ENCODE results near the gene FAP. TPM values are rescaled to one million over a fixed set of nuclear protein-coding genes. Genes with fewer than 3 reads are reported as not detected.

Gene FAP
- total and polyA plus RNA-seq, 9 of the 15 experiments (the other 6 are each of a cell fraction or from before 2014, with no cell fraction given) = not detected

- no peak overlapping the region for H3K9ac ChIP-seq (ENCODE audit: insufficient read depth in 1 of 2, low read depth in 2 of 2, low read length in 2 of 2)
- no TSS peak for BruUV-seq (replicated peaks)
- WGBS (ENCODE audit: insufficient coverage, low coverage, missing lambda C conversion rate) = 1% methylated on average over 5 of the region's 5 CpGs
- no peak for TF ChIP-seq MAZ (CRISPR knock-in tag; conservative IDR thresholded peaks at IDR 0.05 in 1 of 2, IDR thresholded peaks at IDR 0.05 in 1 of 2)
- TF ChIP-seq ZNF12 (CRISPR knock-in tag; IDR thresholded peaks at IDR 0.05) = no peak
- TF ChIP-seq ZNF507 (tag; conservative IDR thresholded peaks at IDR 0.05) = no peak
- TF ChIP-seq, protein P1, sequence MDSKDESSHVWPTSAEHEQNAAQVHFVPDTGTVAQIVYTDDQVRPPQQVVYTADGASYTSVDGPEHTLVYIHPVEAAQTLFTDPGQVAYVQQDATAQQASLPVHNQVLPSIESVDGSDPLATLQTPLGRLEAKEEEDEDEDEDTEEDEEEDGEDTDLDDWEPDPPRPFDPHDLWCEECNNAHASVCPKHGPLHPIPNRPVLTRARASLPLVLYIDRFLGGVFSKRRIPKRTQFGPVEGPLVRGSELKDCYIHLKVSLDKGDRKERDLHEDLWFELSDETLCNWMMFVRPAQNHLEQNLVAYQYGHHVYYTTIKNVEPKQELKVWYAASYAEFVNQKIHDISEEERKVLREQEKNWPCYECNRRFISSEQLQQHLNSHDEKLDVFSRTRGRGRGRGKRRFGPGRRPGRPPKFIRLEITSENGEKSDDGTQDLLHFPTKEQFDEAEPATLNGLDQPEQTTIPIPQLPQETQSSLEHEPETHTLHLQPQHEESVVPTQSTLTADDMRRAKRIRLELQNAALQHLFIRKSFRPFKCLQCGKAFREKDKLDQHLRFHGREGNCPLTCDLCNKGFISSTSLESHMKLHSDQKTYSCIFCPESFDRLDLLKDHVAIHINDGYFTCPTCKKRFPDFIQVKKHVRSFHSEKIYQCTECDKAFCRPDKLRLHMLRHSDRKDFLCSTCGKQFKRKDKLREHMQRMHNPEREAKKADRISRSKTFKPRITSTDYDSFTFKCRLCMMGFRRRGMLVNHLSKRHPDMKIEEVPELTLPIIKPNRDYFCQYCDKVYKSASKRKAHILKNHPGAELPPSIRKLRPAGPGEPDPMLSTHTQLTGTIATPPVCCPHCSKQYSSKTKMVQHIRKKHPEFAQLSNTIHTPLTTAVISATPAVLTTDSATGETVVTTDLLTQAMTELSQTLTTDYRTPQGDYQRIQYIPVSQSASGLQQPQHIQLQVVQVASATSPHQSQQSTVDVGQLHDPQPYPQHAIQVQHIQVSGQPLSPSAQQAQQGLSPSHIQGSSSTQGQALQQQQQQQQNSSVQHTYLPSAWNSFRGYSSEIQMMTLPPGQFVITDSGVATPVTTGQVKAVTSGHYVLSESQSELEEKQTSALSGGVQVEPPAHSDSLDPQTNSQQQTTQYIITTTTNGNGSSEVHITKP (IDR thresholded peaks at IDR 0.05; ENCODE audit: partially characterized antibody) = no peak
- TF ChIP-seq, protein P2, sequence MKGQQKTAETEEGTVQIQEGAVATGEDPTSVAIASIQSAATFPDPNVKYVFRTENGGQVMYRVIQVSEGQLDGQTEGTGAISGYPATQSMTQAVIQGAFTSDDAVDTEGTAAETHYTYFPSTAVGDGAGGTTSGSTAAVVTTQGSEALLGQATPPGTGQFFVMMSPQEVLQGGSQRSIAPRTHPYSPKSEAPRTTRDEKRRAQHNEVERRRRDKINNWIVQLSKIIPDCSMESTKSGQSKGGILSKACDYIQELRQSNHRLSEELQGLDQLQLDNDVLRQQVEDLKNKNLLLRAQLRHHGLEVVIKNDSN (CRISPR knock-in tag; IDR thresholded peaks at IDR 0.05) = no peak
- TF ChIP-seq, protein P3, sequence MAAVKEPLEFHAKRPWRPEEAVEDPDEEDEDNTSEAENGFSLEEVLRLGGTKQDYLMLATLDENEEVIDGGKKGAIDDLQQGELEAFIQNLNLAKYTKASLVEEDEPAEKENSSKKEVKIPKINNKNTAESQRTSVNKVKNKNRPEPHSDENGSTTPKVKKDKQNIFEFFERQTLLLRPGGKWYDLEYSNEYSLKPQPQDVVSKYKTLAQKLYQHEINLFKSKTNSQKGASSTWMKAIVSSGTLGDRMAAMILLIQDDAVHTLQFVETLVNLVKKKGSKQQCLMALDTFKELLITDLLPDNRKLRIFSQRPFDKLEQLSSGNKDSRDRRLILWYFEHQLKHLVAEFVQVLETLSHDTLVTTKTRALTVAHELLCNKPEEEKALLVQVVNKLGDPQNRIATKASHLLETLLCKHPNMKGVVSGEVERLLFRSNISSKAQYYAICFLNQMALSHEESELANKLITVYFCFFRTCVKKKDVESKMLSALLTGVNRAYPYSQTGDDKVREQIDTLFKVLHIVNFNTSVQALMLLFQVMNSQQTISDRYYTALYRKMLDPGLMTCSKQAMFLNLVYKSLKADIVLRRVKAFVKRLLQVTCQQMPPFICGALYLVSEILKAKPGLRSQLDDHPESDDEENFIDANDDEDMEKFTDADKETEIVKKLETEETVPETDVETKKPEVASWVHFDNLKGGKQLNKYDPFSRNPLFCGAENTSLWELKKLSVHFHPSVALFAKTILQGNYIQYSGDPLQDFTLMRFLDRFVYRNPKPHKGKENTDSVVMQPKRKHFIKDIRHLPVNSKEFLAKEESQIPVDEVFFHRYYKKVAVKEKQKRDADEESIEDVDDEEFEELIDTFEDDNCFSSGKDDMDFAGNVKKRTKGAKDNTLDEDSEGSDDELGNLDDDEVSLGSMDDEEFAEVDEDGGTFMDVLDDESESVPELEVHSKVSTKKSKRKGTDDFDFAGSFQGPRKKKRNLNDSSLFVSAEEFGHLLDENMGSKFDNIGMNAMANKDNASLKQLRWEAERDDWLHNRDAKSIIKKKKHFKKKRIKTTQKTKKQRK (IDR thresholded peaks at IDR 0.05; ENCODE audit: borderline replicate concordance, low read depth, low read length) = no peak
- no peak for TF ChIP-seq KLF13 (tag; IDR thresholded peaks at IDR 0.05; ENCODE audit: borderline replicate concordance, low read depth)
- TF ChIP-seq RCOR1 (IDR thresholded peaks at IDR 0.05; ENCODE audit: borderline replicate concordance in 1 of 2, low read depth in 2 of 2, low read length in 2 of 2) = no peak
- TF ChIP-seq, protein P4, sequence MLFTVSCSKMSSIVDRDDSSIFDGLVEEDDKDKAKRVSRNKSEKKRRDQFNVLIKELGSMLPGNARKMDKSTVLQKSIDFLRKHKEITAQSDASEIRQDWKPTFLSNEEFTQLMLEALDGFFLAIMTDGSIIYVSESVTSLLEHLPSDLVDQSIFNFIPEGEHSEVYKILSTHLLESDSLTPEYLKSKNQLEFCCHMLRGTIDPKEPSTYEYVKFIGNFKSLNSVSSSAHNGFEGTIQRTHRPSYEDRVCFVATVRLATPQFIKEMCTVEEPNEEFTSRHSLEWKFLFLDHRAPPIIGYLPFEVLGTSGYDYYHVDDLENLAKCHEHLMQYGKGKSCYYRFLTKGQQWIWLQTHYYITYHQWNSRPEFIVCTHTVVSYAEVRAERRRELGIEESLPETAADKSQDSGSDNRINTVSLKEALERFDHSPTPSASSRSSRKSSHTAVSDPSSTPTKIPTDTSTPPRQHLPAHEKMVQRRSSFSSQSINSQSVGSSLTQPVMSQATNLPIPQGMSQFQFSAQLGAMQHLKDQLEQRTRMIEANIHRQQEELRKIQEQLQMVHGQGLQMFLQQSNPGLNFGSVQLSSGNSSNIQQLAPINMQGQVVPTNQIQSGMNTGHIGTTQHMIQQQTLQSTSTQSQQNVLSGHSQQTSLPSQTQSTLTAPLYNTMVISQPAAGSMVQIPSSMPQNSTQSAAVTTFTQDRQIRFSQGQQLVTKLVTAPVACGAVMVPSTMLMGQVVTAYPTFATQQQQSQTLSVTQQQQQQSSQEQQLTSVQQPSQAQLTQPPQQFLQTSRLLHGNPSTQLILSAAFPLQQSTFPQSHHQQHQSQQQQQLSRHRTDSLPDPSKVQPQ (CRISPR knock-in tag; IDR thresholded peaks at IDR 0.05; ENCODE audit: borderline replicate concordance) = no peak
Observed at GRCh38 chr2:162242586-162243280, 512 bp downstream of the FAP start.

More at GRCh38 chr2:162242586-162243280, 512 bp downstream of the FAP start:
- Histone ChIP-seq H3K4me1 (replicated peaks in 1 of 2; ENCODE audit: control insufficient read depth in 2 of 2, insufficient read depth in 2 of 2, low read length in 2 of 2) (no peaks in the 10 kb centered on the region), H3K27me3 (ENCODE audit: control insufficient read depth in 2 of 2, insufficient read depth in 2 of 2, low read length in 2 of 2) (no peaks in the 10 kb centered on the region), H4K20me1 (replicated peaks; ENCODE audit: control insufficient read depth, insufficient read depth, low read length) (no peaks in the 10 kb centered on the region), H3K4me2 (ENCODE audit: insufficient read depth, low read length) (no peak overlapping the region), H3K4me3 (no peak overlapping the region), H3K27ac (ENCODE audit: extremely low read depth, low read depth, low read length) (no peak overlapping the region), H2AFZ (ENCODE audit: low read depth, low read length) (no peak overlapping the region), H3K79me2 (ENCODE audit: control insufficient read depth, insufficient read depth, low read length) (no peaks in the 10 kb centered on the region), H3K9me3 (replicated peaks; ENCODE audit: control insufficient read depth, insufficient read depth, low read depth, low read length) (0 out of 2 replicates have a peak, but pooled peaks cover 2% of the 10 kb centered on the region), H3K9me1 (ENCODE audit: control insufficient read depth, insufficient read depth, low read length) (no peaks in the 10 kb centered on the region), H3K36me3 (ENCODE audit: control insufficient read depth, insufficient read depth, low read length) (no peaks in the 10 kb centered on the region)
- ATAC-seq (no peak), DNase-seq (ENCODE audit: extremely low read depth in 1 of 4, low spot score in 3 of 4) (no peak), FAIRE-seq (no peak)
- CTCF ChIA-PET (ENCODE audit: low intra/inter-chr PET ratio) = no interaction called here
- in situ Hi-C loops (cut with MboI) (no loop called here), intact Hi-C loops (cut with micrococcal nuclease) (no loop called here)
- POLR2A ChIA-PET = no interaction called here

Data from K562 (cell line).